CD14-positive monocyte (primary cell): ENCODE results near the gene GRM3. TPM values are rescaled to one million over a fixed set of nuclear protein-coding genes. Genes with fewer than 3 reads are reported as not detected.

ENCODE experiments used
- DNase-seq, 3 donors: peaks; one replicate each; pipeline ENCODE4 v3.0.0-alpha.2; 2011 to 2022
- H2AFZ ChIP-seq: 2 replicates; pipeline ENCODE4 v1.6.0; 2012; ENCODE audit warnings: mild to moderate bottlenecking, low read depth, low read length, inconsistent platforms; ENCODE audit not compliant: insufficient read depth, poor library complexity, severe bottlenecking
- H3K27ac ChIP-seq, 2 donors: 1 replicate in 1 of 2; 2 replicates in 1 of 2; pipeline ENCODE4 v1.5.1; 2012 to 2013; ENCODE audit warnings: low read length in 2 of 2, control low read depth in 1 of 2, inconsistent platforms in 1 of 2, low read depth in 1 of 2, mild to moderate bottlenecking in 1 of 2
- H3K27me3 ChIP-seq, 2 donors: one replicate each; pipeline versions ENCODE4 v1.6.0 to v1.6.1; 2011 to 2013; ENCODE audit warnings: low read length in 2 of 2; ENCODE audit not compliant: control insufficient read depth in 2 of 2, insufficient read depth in 2 of 2
- H3K36me3 ChIP-seq, 2 donors: replicated peaks in 1 of 2; 1 replicate in 1 of 2; 2 replicates in 1 of 2; pipeline versions ENCODE4 v1.5.1 to v1.6.1; 2012 to 2013; ENCODE audit warnings: low read length in 2 of 2, control low read depth in 1 of 2, inconsistent platforms in 1 of 2, mild to moderate bottlenecking in 1 of 2; ENCODE audit not compliant: insufficient read depth in 2 of 2, control insufficient read depth in 1 of 2
- H3K4me1 ChIP-seq, 2 donors: 1 replicate in 1 of 2; 2 replicates in 1 of 2; pipeline versions ENCODE4 v1.5.1 to v1.6.1; 2012 to 2013; ENCODE audit warnings: low read length in 2 of 2, control low read depth in 1 of 2, inconsistent platforms in 1 of 2, mild to moderate bottlenecking in 1 of 2, moderate library complexity in 1 of 2; ENCODE audit not compliant: insufficient read depth in 2 of 2, control insufficient read depth in 1 of 2
- H3K4me2 ChIP-seq: replicated peaks from 2 replicates; pipeline ENCODE3; 2012; ENCODE audit warnings: low read length, moderate library complexity, mild to moderate bottlenecking; ENCODE audit not compliant: poor library complexity, severe bottlenecking; ENCODE audit errors: extremely low read depth
- H3K4me3 ChIP-seq, 3 experiments: fragments of 200-600 bp in 1 of 3; sonication (generic) in 1 of 3; replicated peaks in 1 of 3; 1 replicate in 2 of 3; 2 replicates in 1 of 3; pipeline ENCODE4 v1.5.1; 2011 to 2013; ENCODE audit warnings: low read length in 3 of 3, mild to moderate bottlenecking in 3 of 3, control low read depth in 2 of 3, low read depth in 2 of 3, inconsistent platforms in 1 of 3, moderate library complexity in 1 of 3
- H3K79me2 ChIP-seq: 2 replicates; pipeline ENCODE4 v1.6.0; 2012; ENCODE audit warnings: mild to moderate bottlenecking, control low read depth, inconsistent platforms, low read length, moderate library complexity; ENCODE audit not compliant: insufficient read depth
- H3K9ac ChIP-seq: 2 replicates; pipeline ENCODE4 v1.6.0; 2017; ENCODE audit warnings: low read length, mild to moderate bottlenecking; ENCODE audit not compliant: insufficient read depth, poor library complexity, severe bottlenecking
- H3K9me3 ChIP-seq, 2 donors: replicated peaks in 1 of 2; 1 replicate in 1 of 2; 2 replicates in 1 of 2; pipeline versions ENCODE4 v1.5.1 to v1.6.1; 2012 to 2013; ENCODE audit warnings: low read length in 2 of 2, control low read depth in 1 of 2; ENCODE audit not compliant: control insufficient read depth in 1 of 2, insufficient read depth in 1 of 2
- H4K20me1 ChIP-seq: 2 replicates; pipeline ENCODE4 v1.6.0; 2012; ENCODE audit warnings: mild to moderate bottlenecking, low read length, control low read depth, moderate library complexity; ENCODE audit not compliant: insufficient read depth
- H3K27ac Mint-ChIP-seq, 7 donors: one replicate each; pipeline ENCODE4 v1.8.0; 2020; ENCODE audit warnings: mild to moderate bottlenecking in 7 of 7, mixed read lengths in 7 of 7, moderate library complexity in 6 of 7, inconsistent platforms in 2 of 7
- H3K27me3 Mint-ChIP-seq, 3 donors: one replicate each; pipeline ENCODE4 v1.8.0; 2021 to 2022; ENCODE audit warnings: low read depth in 3 of 3, mild to moderate bottlenecking in 3 of 3, mixed read lengths in 3 of 3, moderate library complexity in 3 of 3, inconsistent platforms in 1 of 3
- H3K36me3 Mint-ChIP-seq, 2 donors: one replicate each; pipeline ENCODE4 v1.8.0; 2020; ENCODE audit warnings: mixed read lengths in 2 of 2, inconsistent platforms in 1 of 2, mild to moderate bottlenecking in 1 of 2
- H3K4me1 Mint-ChIP-seq: one replicate; pipeline ENCODE4 v1.8.0; 2020; ENCODE audit warnings: mild to moderate bottlenecking, mixed read lengths
- H3K4me3 Mint-ChIP-seq, 2 donors: one replicate each; pipeline ENCODE4 v1.8.0; 2020; ENCODE audit warnings: mild to moderate bottlenecking in 2 of 2, mixed read lengths in 2 of 2, moderate library complexity in 1 of 2
- H3K9me3 Mint-ChIP-seq, 7 donors: one replicate each; pipeline ENCODE4 v1.8.0; 2020 to 2022; ENCODE audit warnings: mixed read lengths in 7 of 7, mild to moderate bottlenecking in 6 of 7, moderate library complexity in 6 of 7, inconsistent platforms in 2 of 7
- WGBS: methylation state at CpG from one replicate; pipeline ENCODE4 v1.1.5; 2013; ENCODE audit warnings: missing lambda C conversion rate; ENCODE audit not compliant: insufficient coverage; 5-methylcytosine and 5-hydroxymethylcytosine counted together
- intact Hi-C, 2 donors: fragments of 100-400 bp; cut with micrococcal nuclease; formaldehyde crosslinking; loops; one replicate each; pipeline versions ENCODE4 v1.15.0 to v1.15.1; 2023
- polyA plus RNA-seq, 3 donors: library from polyadenylated mRNA; depleted of rRNA in 1 of 3; unstranded in 2 of 3; stranded (reverse) in 1 of 3; fragments of 300-500 nt in 2 of 3; fragments of >200 nt in 1 of 3; fragmentation: Illumina TruSeq in 2 of 3; gene quantifications; 1 replicate in 2 of 3; 2 replicates in 1 of 3; pipeline ENCODE4 v1.2.3, GENCODE V29; 2012 to 2021
- TF ChIP-seq, protein P1 (sequence below): fragments of 200-600 bp; IDR thresholded peaks from one replicate; pipeline ENCODE4 v1.8.0; 2022; ENCODE audit warnings: antibody characterized with exemption, mild to moderate bottlenecking

Gene GRM3
- polyA plus RNA-seq, 3 donors, result not detected

DNA sequence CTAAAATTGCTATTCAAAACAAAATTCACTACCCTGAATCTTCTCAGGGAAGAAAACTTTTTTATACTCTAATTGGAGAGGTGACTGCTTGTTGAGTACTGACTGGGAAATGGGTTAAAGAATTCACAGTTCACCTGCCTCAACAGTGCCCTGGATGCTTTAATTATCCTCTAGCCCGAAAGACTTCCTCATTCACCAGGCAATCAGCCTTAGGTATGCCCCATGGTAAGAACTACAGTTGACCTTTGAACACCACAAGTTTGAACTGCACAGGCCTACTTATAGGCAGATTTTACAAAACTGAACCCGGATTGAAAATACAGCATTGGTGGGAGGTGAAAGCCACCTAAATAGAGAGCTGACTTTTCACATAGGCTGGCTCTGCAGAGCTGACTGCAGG lies 240.4 kb downstream of the GRM3 start:
- 80% methylated on average over 1 of the region's 2 CpGs for WGBS
- Histone ChIP-seq H3K9me3 (peaks cover 0 to 5% of the 10 kb centered on the region in 2 donors), H3K4me2 (no peak overlapping the region), H3K27me3 (no peaks in the 10 kb centered on the region), H2AFZ (no peak overlapping the region), H3K9ac (no peak overlapping the region), H4K20me1 (no peaks in the 10 kb centered on the region), H3K27ac (no peak overlapping the region), H3K4me1 (no peaks in the 10 kb centered on the region), H3K36me3 (no peaks in the 10 kb centered on the region), H3K4me3 (no peak overlapping the region), H3K79me2 (no peaks in the 10 kb centered on the region)
- no peaks in the 10 kb centered on the region for H3K36me3 Mint-ChIP-seq
- peaks cover 0 to 10% (median 0%) of the 10 kb centered on the region in 7 donors for H3K9me3 Mint-ChIP-seq
- H3K27ac Mint-ChIP-seq, result no peak overlapping the region
- TF ChIP-seq, protein P1, sequence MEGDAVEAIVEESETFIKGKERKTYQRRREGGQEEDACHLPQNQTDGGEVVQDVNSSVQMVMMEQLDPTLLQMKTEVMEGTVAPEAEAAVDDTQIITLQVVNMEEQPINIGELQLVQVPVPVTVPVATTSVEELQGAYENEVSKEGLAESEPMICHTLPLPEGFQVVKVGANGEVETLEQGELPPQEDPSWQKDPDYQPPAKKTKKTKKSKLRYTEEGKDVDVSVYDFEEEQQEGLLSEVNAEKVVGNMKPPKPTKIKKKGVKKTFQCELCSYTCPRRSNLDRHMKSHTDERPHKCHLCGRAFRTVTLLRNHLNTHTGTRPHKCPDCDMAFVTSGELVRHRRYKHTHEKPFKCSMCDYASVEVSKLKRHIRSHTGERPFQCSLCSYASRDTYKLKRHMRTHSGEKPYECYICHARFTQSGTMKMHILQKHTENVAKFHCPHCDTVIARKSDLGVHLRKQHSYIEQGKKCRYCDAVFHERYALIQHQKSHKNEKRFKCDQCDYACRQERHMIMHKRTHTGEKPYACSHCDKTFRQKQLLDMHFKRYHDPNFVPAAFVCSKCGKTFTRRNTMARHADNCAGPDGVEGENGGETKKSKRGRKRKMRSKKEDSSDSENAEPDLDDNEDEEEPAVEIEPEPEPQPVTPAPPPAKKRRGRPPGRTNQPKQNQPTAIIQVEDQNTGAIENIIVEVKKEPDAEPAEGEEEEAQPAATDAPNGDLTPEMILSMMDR, result no peak
- no peaks in the 10 kb centered on the region for H3K4me1 Mint-ChIP-seq
- no peak overlapping the region for H3K4me3 Mint-ChIP-seq
- DNase-seq, result no peak
- intact Hi-C loops, result no loop called here
- H3K27me3 Mint-ChIP-seq, result peaks cover 0 to 2% (median 0%) of the 10 kb centered on the region in 3 donors

DNA sequence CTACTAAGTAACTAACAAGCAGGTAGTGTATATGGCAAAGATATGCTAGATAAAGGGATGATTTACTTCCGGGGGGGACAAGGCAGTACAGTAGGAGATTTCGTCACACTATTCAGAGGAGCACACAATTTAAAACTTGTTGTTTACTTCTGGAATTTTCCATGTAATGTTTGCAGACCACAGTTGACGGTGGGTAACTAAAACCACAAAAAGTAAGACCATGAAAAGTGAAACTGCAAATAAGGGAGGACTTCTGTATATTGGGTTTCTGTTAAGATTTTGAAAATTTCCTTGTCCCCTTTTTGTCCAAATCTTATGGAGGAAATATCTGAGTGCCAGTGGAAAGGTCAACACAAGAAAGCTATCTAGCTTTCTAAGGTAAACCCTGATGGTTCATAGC lies 245.8 kb downstream of the GRM3 start:
- no peaks in the 10 kb centered on the region for H3K79me2 ChIP-seq

More for the DNA sequence above, 245.8 kb downstream of the GRM3 start:
- H3K36me3 Mint-ChIP-seq, result no peaks in the 10 kb centered on the region
- no peak for DNase-seq
- H3K36me3 ChIP-seq, result no peaks in the 10 kb centered on the region
- H3K9ac ChIP-seq, result no peak overlapping the region
- H3K27me3 ChIP-seq, result no peaks in the 10 kb centered on the region
- no peak overlapping the region for H3K27ac ChIP-seq
- no peak overlapping the region for H3K4me3 Mint-ChIP-seq
- H3K4me1 Mint-ChIP-seq, result peaks cover 2% of the 10 kb centered on the region
- no peaks in the 10 kb centered on the region for H3K9me3 ChIP-seq
- no peak overlapping the region for H3K4me3 ChIP-seq
- H3K4me2 ChIP-seq, result no peak overlapping the region
- no peak overlapping the region for H2AFZ ChIP-seq
- no peaks in the 10 kb centered on the region for H3K27me3 Mint-ChIP-seq
- intact Hi-C loops, result no loop called here
- TF ChIP-seq, protein P1, result no peak
- H3K27ac Mint-ChIP-seq, result peak overlapping the region in 1 of 7 donors; percentile 7
- H3K9me3 Mint-ChIP-seq, result peaks cover 0 to 3% (median 0%) of the 10 kb centered on the region in 7 donors
- H4K20me1 ChIP-seq, result no peaks in the 10 kb centered on the region
- 50% methylated on average over 2 of the region's 3 CpGs for WGBS
- H3K4me1 ChIP-seq, result no peaks in the 10 kb centered on the region
